Suprapubic skin (tissue), 4 donors: Measurements from ENCODE around the gene KRTAP10-3.

Experiments used
- CTCF ChIP-seq, 2 donors: fragments of 200-600 bp in 1 of 2; fragments of 450-650 bp in 1 of 2; sonication (generic) in 1 of 2; IDR thresholded peaks; one replicate each; pipeline ENCODE4 v1.5.1; 2016 to 2019; ENCODE audit warnings: antibody characterized with exemption in 2 of 2, mild to moderate bottlenecking in 1 of 2, moderate library complexity in 1 of 2
- EP300 ChIP-seq: sonication (generic); formaldehyde crosslinking; IDR thresholded peaks from one replicate; pipeline ENCODE4 v1.6.1; 2017; ENCODE audit warnings: antibody characterized with exemption
- POLR2A ChIP-seq, 2 donors: fragments of 450-650 bp; IDR thresholded peaks; one replicate each; pipeline ENCODE4 v1.6.1; 2017; ENCODE audit warnings: antibody characterized with exemption in 2 of 2, mild to moderate bottlenecking in 2 of 2, moderate library complexity in 2 of 2
- POLR2AphosphoS5 ChIP-seq, 3 donors: sonication (generic); formaldehyde crosslinking; IDR thresholded peaks; one replicate each; pipeline ENCODE4 v1.6.1; 2017; ENCODE audit warnings: antibody characterized with exemption in 3 of 3

GRCh38 chr21:44511938-44512275 is 46.7 kb downstream of the KRTAP10-3 start:
- no peak for TF ChIP-seq CTCF (IDR thresholded peaks at IDR 0.05)
- TF ChIP-seq POLR2A (IDR thresholded peaks at IDR 0.05) = no peak
- TF ChIP-seq POLR2AphosphoS5 (IDR thresholded peaks at IDR 0.05) = no peak
- no peak for TF ChIP-seq EP300
